Smooth muscle cell (in vitro differentiated cells): Measurements from ENCODE around the gene KLHL20. TPM values are rescaled to one million over a fixed set of nuclear protein-coding genes. Genes with fewer than 3 reads are reported as not detected.
"Not testable (repeated sequence)": the region's sequence is repeated elsewhere in the genome, so short reads cannot be mapped to it uniquely, and the experiment has no call there.

Experiments used
- DNase-seq: peaks from one replicate; lab custom pipeline; 2025; ENCODE audit not compliant: unreplicated experiment; lab: John Stamatoyannopoulos, UW
- H2AFZ ChIP-seq: fragments of 200-600 bp; sonication (generic); 2 replicates; pipeline ENCODE4 v1.6.0; 2016; ENCODE audit warnings: antibody characterized with exemption, low read depth, mild to moderate bottlenecking
- H3F3A ChIP-seq: fragments of 200-600 bp; sonication (generic); 2 replicates; pipeline ENCODE4 v1.6.0; 2017; ENCODE audit warnings: antibody characterized with exemption, low read depth
- H3K27ac ChIP-seq: fragments of 200-600 bp; sonication (generic); 2 replicates; pipeline ENCODE4 v1.5.1; 2016; ENCODE audit warnings: low read depth, mild to moderate bottlenecking
- H3K27me3 ChIP-seq: fragments of 200-600 bp; sonication (generic); 2 replicates; pipeline ENCODE4 v1.6.1; 2016; ENCODE audit warnings: low read depth, mild to moderate bottlenecking
- H3K36me3 ChIP-seq: fragments of 200-600 bp; sonication (generic); 2 replicates; pipeline ENCODE4 v1.5.1; 2016; ENCODE audit warnings: low read depth
- H3K4me1 ChIP-seq: fragments of 200-600 bp; sonication (generic); 2 replicates; pipeline ENCODE4 v1.5.1; 2016; ENCODE audit warnings: low read depth
- H3K4me2 ChIP-seq: fragments of 200-600 bp; sonication (generic); 2 replicates; pipeline ENCODE4 v1.6.0; 2016; ENCODE audit warnings: mild to moderate bottlenecking
- H3K4me3 ChIP-seq: fragments of 200-600 bp; sonication (generic); 2 replicates; pipeline ENCODE4 v1.5.1; 2016; ENCODE audit warnings: mild to moderate bottlenecking
- H3K79me2 ChIP-seq: fragments of 200-600 bp; sonication (generic); 2 replicates; pipeline ENCODE4 v1.6.0; 2016; ENCODE audit warnings: low read depth, mild to moderate bottlenecking
- H3K9ac ChIP-seq: fragments of 200-600 bp; sonication (generic); 2 replicates; pipeline ENCODE4 v1.6.0; 2016; ENCODE audit warnings: low read depth
- H3K9me3 ChIP-seq: fragments of 200-600 bp; sonication (generic); replicated peaks from 2 replicates; pipeline ENCODE4 v1.5.1; 2016; ENCODE audit warnings: low read depth
- H4K20me1 ChIP-seq: fragments of 200-600 bp; sonication (generic); 2 replicates; pipeline ENCODE4 v1.6.0; 2016; ENCODE audit warnings: low read depth
- WGBS: methylation state at CpG from one replicate; pipeline ENCODE4 v1.1.7; 2016; ENCODE audit warnings: low lambda C conversion rate; 5-methylcytosine and 5-hydroxymethylcytosine counted together
- polyA plus RNA-seq: library from polyadenylated mRNA; unstranded; fragments of >200 nt; fragmentation: Nextera tagmentation; extraction: Ambion mirVana; gene quantifications from 2 replicates; pipeline ENCODE4 v1.2.1, GENCODE V29; 2016
- total RNA-seq: library from RNA; depleted of rRNA; stranded (reverse); fragments of >200 nt; gene quantifications from 2 replicates; pipeline ENCODE4 v1.2.3, GENCODE V29; 2014
- TF ChIP-seq, protein P1 (sequence below): fragments of 200-600 bp; sonication (generic); IDR thresholded peaks from 2 replicates; pipeline ENCODE4 v1.5.1; 2017; ENCODE audit warnings: borderline replicate concordance, mild to moderate bottlenecking, antibody characterized with exemption; ENCODE audit not compliant: insufficient read depth, poor library complexity, severe bottlenecking

KLHL20 gene
- total and polyA plus RNA-seq, 2 experiments from 2014 or later, result 25.6 to 49.7 TPM

DNA sequence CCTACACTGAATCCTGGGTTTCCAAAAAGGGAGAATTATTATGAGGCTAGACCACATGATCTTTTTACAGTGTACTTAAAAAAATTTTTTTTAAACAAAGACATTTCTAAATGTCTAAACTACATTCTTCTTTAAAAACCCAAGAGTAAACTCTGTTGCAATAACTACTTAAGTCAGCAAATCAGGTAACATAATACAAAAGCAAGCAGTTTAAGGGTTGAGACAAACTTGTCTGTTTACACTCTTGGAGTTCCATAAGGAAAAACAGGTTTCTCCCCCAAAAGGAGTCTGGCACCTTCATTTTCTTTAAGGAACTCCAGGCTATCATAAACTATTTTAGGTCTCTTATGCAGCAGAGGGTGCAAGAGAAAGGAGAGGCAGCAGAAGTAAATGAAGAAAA is 32.6 kb upstream of the KLHL20 start:
- Histone ChIP-seq H4K20me1 (peaks cover 9% of the 10 kb centered on the region), H3K4me2 (no peak overlapping the region), H3K79me2 (no peaks in the 10 kb centered on the region), H3K27me3 (no peaks in the 10 kb centered on the region), H3K27ac (no peak overlapping the region), H3K9ac (no peak overlapping the region), H2AFZ (no peak overlapping the region), H3K4me1 (peaks cover 5% of the 10 kb centered on the region), H3K4me3 (no peak overlapping the region), H3K36me3 (no peaks in the 10 kb centered on the region), H3F3A (no peaks in the 10 kb centered on the region), H3K9me3 (no peaks in the 10 kb centered on the region)
- DNase-seq, result no peak
- TF ChIP-seq, protein P1, sequence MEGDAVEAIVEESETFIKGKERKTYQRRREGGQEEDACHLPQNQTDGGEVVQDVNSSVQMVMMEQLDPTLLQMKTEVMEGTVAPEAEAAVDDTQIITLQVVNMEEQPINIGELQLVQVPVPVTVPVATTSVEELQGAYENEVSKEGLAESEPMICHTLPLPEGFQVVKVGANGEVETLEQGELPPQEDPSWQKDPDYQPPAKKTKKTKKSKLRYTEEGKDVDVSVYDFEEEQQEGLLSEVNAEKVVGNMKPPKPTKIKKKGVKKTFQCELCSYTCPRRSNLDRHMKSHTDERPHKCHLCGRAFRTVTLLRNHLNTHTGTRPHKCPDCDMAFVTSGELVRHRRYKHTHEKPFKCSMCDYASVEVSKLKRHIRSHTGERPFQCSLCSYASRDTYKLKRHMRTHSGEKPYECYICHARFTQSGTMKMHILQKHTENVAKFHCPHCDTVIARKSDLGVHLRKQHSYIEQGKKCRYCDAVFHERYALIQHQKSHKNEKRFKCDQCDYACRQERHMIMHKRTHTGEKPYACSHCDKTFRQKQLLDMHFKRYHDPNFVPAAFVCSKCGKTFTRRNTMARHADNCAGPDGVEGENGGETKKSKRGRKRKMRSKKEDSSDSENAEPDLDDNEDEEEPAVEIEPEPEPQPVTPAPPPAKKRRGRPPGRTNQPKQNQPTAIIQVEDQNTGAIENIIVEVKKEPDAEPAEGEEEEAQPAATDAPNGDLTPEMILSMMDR, result no peak

- H3K36me3 ChIP-seq, H3F3A ChIP-seq, H3K9me3 ChIP-seq, H3K27ac ChIP-seq, H3K4me3 ChIP-seq, H3K9ac ChIP-seq, H3K4me1 ChIP-seq, DNase-seq, H2AFZ ChIP-seq, H3K27me3 ChIP-seq, H3K4me2 ChIP-seq, H3K79me2 ChIP-seq, H4K20me1 ChIP-seq: not testable (repeated sequence)
- WGBS, result 91% methylated on average over 4 of the region's 4 CpGs
Observed at GRCh38 chr1:173683838-173684237, 30.9 kb upstream of the KLHL20 start.

GRCh38 chr1:173685121-173685520 is 29.7 kb upstream of the KLHL20 start:
- not testable (repeated sequence) for H3K27ac ChIP-seq, H3K27me3 ChIP-seq, H3K4me3 ChIP-seq, H3K79me2 ChIP-seq, H3K9me3 ChIP-seq, H3K4me1 ChIP-seq, H3F3A ChIP-seq, H3K4me2 ChIP-seq, H3K9ac ChIP-seq, H2AFZ ChIP-seq, DNase-seq, H4K20me1 ChIP-seq, H3K36me3 ChIP-seq
- WGBS, result 78% methylated on average over 3 of the region's 3 CpGs

DNA sequence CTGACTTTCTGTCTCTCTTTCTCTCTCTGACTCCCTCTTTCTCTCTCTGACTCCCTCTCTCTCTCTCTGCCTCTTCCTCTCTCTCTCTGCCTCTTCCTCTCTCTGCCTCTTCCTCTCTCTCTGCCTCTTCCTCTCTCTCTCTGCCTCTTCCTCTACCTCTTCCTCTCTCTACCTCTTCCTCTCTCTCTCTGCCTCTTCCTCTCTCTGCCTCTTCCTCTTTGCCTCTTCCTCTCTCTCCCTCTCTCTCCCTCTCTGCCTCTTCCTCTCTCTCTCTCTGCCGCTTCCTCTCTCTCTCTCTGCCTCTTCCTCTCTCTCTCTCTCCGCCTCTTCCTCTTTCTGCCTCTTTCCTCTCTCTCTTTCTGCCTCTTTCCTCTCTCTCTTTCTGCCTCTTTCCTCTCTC is 26.5 kb upstream of the KLHL20 start:
- Histone ChIP-seq H2AFZ (no peak overlapping the region), H3F3A (no peaks in the 10 kb centered on the region), H3K4me1 (peaks cover 5% of the 10 kb centered on the region), H4K20me1 (peaks cover 8% of the 10 kb centered on the region), H3K4me2 (no peak overlapping the region), H3K27me3 (no peaks in the 10 kb centered on the region), H3K27ac (no peak overlapping the region), H3K9me3 (no peaks in the 10 kb centered on the region), H3K4me3 (no peak overlapping the region), H3K9ac (no peak overlapping the region), H3K36me3 (no peaks in the 10 kb centered on the region), H3K79me2 (no peaks in the 10 kb centered on the region)
- TF ChIP-seq, protein P1, result no peak
- 100% methylated on average over 1 of the region's 2 CpGs for WGBS
- DNase-seq, result no peak

GRCh38 chr1:173693238-173693637 is 21.5 kb upstream of the KLHL20 start:
- no peaks in the 10 kb centered on the region for H3K4me1 ChIP-seq
- no peaks in the 10 kb centered on the region for H3K79me2 ChIP-seq
- no peak for DNase-seq
- no peak overlapping the region for H3K27ac ChIP-seq
- H3K9ac ChIP-seq, result no peak overlapping the region
- no peaks in the 10 kb centered on the region for H4K20me1 ChIP-seq
- no peaks in the 10 kb centered on the region for H3K27me3 ChIP-seq
- no peak overlapping the region for H3K4me3 ChIP-seq
- H3K9me3 ChIP-seq, result no peaks in the 10 kb centered on the region
- H3K36me3 ChIP-seq, result no peaks in the 10 kb centered on the region
- H3K4me2 ChIP-seq, result no peak overlapping the region
- H2AFZ ChIP-seq, result no peak overlapping the region
- TF ChIP-seq, protein P1, result no peak
- no peaks in the 10 kb centered on the region for H3F3A ChIP-seq

- 95% methylated on average over 6 of the region's 6 CpGs for WGBS
- H3K27me3 ChIP-seq, result not testable (repeated sequence)
Observed at GRCh38 chr1:173701299-173701698, 13.5 kb upstream of the KLHL20 start.

More at GRCh38 chr1:173701299-173701698, 13.5 kb upstream of the KLHL20 start:
- not testable (repeated sequence) for H3K27ac ChIP-seq, H3K4me2 ChIP-seq, H2AFZ ChIP-seq, H3K79me2 ChIP-seq, H3K4me1 ChIP-seq, H3K4me3 ChIP-seq, H4K20me1 ChIP-seq, DNase-seq, H3F3A ChIP-seq, H3K36me3 ChIP-seq, H3K9me3 ChIP-seq, H3K9ac ChIP-seq
